K562 (cell line): ENCODE data around the gene TMEM144. TPM values are rescaled to one million over a fixed set of nuclear protein-coding genes. Genes with fewer than 3 reads are reported as not detected.
A peak's percentile ranks its signal among the peaks of the same experiment; 100 is the strongest.

Experiments
- ARNT ChIP-seq, 2 experiments: fragments of 450-650 bp; IDR thresholded peaks; 2 replicates each; pipeline ENCODE4 v1.6.1; 2016; ENCODE audit warnings: mild to moderate bottlenecking in 1 of 2
- BCL6 ChIP-seq: fragments of 250-450 bp; sonication (Bioruptor Pico); IDR thresholded peaks from 2 replicates; pipeline ENCODE4 v1.4.0; 2020
- CBX1 ChIP-seq: sonication (generic); IDR thresholded peaks from 2 replicates; pipeline ENCODE4 v1.6.1; 2016; ENCODE audit warnings: antibody characterized with exemption, low read depth, mild to moderate bottlenecking
- ELF1 ChIP-seq: fragments of 200-800 bp; sonication (Bioruptor generic); IDR thresholded peaks from 2 replicates; pipeline ENCODE4 v1.6.1; 2016; ENCODE audit warnings: missing genetic modification characterization, missing compliant biosample characterization
- ETS2 ChIP-seq: IDR thresholded peaks from 2 replicates; pipeline ENCODE4 v1.6.1; 2016; ENCODE audit warnings: borderline replicate concordance, missing genetic modification characterization, mild to moderate bottlenecking, moderate library complexity, missing compliant biosample characterization; ENCODE audit not compliant: poor library complexity, severe bottlenecking
- ILK ChIP-seq: fragments of 450-650 bp; IDR thresholded peaks from 2 replicates; pipeline ENCODE4 v1.6.1; 2016; ENCODE audit warnings: missing genetic modification characterization, low read depth, mild to moderate bottlenecking, missing compliant biosample characterization, moderate library complexity, borderline replicate concordance
- MAZ ChIP-seq, 2 experiments: fragments of 450-650 bp in 1 of 2; sonication (generic) in 1 of 2; formaldehyde crosslinking; IDR thresholded peaks in 1 of 2; conservative IDR thresholded peaks in 1 of 2; 2 replicates each; pipeline versions ENCODE4 v1.4.0 to v1.5.0; 2020; ENCODE audit warnings: mild to moderate bottlenecking in 1 of 2, missing genetic modification reagents in 1 of 2
- MEIS2 ChIP-seq: fragments of 450-650 bp; IDR thresholded peaks from 2 replicates; pipeline ENCODE4 v1.6.1; 2014; ENCODE audit warnings: mild to moderate bottlenecking; ENCODE audit not compliant: partially characterized antibody
- PHTF2 ChIP-seq: fragments of 250-450 bp; sonication (Bioruptor Pico); IDR thresholded peaks from 2 replicates; pipeline ENCODE4 v1.5.0; 2021; ENCODE audit warnings: mild to moderate bottlenecking
- POLR2A ChIP-seq: fragments of 450-650 bp; conservative IDR thresholded peaks from 2 replicates; pipeline ENCODE4 v1.6.1; 2016
- SAP30 ChIP-seq: fragments of 200-600 bp; sonication (generic); IDR thresholded peaks from 2 replicates; pipeline ENCODE4 v1.6.1; 2012; ENCODE audit warnings: borderline replicate concordance, low read depth, mild to moderate bottlenecking, moderate library complexity, low read length, control low read depth, inconsistent platforms; ENCODE audit not compliant: insufficient read depth, poor library complexity, severe bottlenecking
- YBX1 ChIP-seq: fragments of 450-650 bp; IDR thresholded peaks from 2 replicates; pipeline ENCODE4 v1.7.1; 2016; ENCODE audit warnings: mild to moderate bottlenecking
- ZNF146 ChIP-seq: IDR thresholded peaks from one replicate; pipeline ENCODE4 v1.6.1; 2018; ENCODE audit warnings: missing compliant biosample characterization; ENCODE audit not compliant: unreplicated experiment
- ZNF282 ChIP-seq: sonication (generic); formaldehyde crosslinking; IDR thresholded peaks from 2 replicates; pipeline ENCODE4 v1.8.1; 2023; ENCODE audit warnings: missing genetic modification reagents
- polyA plus RNA-seq, 8 experiments: library from polyadenylated mRNA; depleted of rRNA in 4 of 8; stranded (reverse) in 5 of 8; unstranded in 3 of 8; fragments of >200 nt; fragmentation: Nextera tagmentation in 2 of 8; fragmentation: Illumina TruSeq in 1 of 8; extraction: Ambion mirVana in 2 of 8; extraction: Trizol in 1 of 8; gene quantifications; 2 replicates each; pipeline versions ENCODE4 v1.2.1 to v1.2.3, GENCODE V29; 2011 to 2014; ENCODE audit warnings: inconsistent platforms in 1 of 8, missing spikeins in 1 of 8
- total RNA-seq, 7 experiments: library from RNA; depleted of rRNA in 6 of 7; stranded (reverse); fragments of >200 nt in 6 of 7; fragmentation: Illumina TruSeq in 2 of 7; extraction: Trizol in 2 of 7; gene quantifications; 2 replicates each; pipeline versions ENCODE4 v1.2.1 to v1.2.3, GENCODE V29; 2011 to 2021; ENCODE audit warnings: low replicate concordance in 1 of 7
- TF ChIP-seq, protein P1 (sequence below): fragments of 250-450 bp; sonication (Bioruptor Pico); IDR thresholded peaks from 2 replicates; pipeline ENCODE4 v1.8.0; 2022; ENCODE audit warnings: inconsistent platforms
- TF ChIP-seq, protein P2 (sequence below), 3 experiments: fragments of 200-800 bp in 1 of 3; fragments of 250-450 bp in 1 of 3; fragments of 450-650 bp in 1 of 3; sonication (Bioruptor Pico) in 1 of 3; sonication (Bioruptor generic) in 1 of 3; formaldehyde crosslinking in 1 of 3; IDR thresholded peaks; 2 replicates each; pipeline versions ENCODE4 v1.6.1 to v1.8.0; 2016 to 2022; ENCODE audit warnings: mild to moderate bottlenecking in 2 of 3, missing genetic modification characterization in 2 of 3, missing compliant biosample characterization in 1 of 3, moderate library complexity in 1 of 3
- TF ChIP-seq, protein P3 (sequence below): fragments of 250-450 bp; sonication (Bioruptor Pico); IDR thresholded peaks from 2 replicates; pipeline ENCODE4 v1.5.0; 2021; ENCODE audit warnings: mild to moderate bottlenecking, moderate library complexity
- TF ChIP-seq, protein P4 (sequence below): fragments of 250-450 bp; sonication (Bioruptor Pico); IDR thresholded peaks from 2 replicates; pipeline ENCODE4 v1.4.0; 2020

Gene TMEM144
- total and polyA plus RNA-seq, 9 of the 15 experiments (the other 6 are each of a cell fraction or from before 2014, with no cell fraction given) = 4.0 to 12.0 (median 6.1) TPM

DNA sequence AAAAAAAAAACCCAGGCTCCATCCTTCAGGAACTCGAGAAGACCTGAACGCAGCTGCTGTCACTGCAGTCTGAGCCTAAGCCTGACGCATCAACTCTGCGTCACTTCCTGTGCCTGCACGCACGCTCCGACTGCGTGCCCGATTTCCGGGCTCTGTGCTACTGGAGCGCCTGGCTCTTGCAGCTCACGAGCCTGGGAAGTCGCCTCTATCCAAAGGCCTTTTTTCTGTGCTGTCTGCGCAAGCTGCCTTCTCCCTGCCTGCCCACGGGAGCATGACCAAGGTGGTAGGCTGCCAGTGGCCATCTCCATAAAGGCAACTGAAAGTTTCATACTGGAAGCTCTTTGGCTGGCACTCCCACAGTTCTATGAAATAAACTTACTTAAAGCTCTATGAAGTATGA, 27.6 kb upstream of the TMEM144 start (continued):
- TF ChIP-seq, protein P1, sequence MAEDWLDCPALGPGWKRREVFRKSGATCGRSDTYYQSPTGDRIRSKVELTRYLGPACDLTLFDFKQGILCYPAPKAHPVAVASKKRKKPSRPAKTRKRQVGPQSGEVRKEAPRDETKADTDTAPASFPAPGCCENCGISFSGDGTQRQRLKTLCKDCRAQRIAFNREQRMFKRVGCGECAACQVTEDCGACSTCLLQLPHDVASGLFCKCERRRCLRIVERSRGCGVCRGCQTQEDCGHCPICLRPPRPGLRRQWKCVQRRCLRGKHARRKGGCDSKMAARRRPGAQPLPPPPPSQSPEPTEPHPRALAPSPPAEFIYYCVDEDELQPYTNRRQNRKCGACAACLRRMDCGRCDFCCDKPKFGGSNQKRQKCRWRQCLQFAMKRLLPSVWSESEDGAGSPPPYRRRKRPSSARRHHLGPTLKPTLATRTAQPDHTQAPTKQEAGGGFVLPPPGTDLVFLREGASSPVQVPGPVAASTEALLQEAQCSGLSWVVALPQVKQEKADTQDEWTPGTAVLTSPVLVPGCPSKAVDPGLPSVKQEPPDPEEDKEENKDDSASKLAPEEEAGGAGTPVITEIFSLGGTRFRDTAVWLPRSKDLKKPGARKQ (CRISPR knock-in tag) = no peak
- no peak for TF ChIP-seq ZNF146 (CRISPR knock-in tag)
- TF ChIP-seq SAP30 = no peak
- TF ChIP-seq MAZ (CRISPR knock-in tag; conservative IDR thresholded peaks at IDR 0.05 in 1 of 2, IDR thresholded peaks at IDR 0.05 in 1 of 2) = no peak
- TF ChIP-seq, protein P2, sequence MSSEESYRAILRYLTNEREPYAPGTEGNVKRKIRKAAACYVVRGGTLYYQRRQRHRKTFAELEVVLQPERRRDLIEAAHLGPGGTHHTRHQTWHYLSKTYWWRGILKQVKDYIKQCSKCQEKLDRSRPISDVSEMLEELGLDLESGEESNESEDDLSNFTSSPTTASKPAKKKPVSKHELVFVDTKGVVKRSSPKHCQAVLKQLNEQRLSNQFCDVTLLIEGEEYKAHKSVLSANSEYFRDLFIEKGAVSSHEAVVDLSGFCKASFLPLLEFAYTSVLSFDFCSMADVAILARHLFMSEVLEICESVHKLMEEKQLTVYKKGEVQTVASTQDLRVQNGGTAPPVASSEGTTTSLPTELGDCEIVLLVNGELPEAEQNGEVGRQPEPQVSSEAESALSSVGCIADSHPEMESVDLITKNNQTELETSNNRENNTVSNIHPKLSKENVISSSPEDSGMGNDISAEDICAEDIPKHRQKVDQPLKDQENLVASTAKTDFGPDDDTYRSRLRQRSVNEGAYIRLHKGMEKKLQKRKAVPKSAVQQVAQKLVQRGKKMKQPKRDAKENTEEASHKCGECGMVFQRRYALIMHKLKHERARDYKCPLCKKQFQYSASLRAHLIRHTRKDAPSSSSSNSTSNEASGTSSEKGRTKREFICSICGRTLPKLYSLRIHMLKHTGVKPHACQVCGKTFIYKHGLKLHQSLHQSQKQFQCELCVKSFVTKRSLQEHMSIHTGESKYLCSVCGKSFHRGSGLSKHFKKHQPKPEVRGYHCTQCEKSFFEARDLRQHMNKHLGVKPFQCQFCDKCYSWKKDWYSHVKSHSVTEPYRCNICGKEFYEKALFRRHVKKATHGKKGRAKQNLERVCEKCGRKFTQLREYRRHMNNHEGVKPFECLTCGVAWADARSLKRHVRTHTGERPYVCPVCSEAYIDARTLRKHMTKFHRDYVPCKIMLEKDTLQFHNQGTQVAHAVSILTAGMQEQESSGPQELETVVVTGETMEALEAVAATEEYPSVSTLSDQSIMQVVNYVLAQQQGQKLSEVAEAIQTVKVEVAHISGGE (CRISPR knock-in tag; IDR thresholded peaks at IDR 0.05) = peak in 2 of 3 experiments; percentile 58 to 92; a peak in 3 of 6 replicates
- TF ChIP-seq, protein P3, sequence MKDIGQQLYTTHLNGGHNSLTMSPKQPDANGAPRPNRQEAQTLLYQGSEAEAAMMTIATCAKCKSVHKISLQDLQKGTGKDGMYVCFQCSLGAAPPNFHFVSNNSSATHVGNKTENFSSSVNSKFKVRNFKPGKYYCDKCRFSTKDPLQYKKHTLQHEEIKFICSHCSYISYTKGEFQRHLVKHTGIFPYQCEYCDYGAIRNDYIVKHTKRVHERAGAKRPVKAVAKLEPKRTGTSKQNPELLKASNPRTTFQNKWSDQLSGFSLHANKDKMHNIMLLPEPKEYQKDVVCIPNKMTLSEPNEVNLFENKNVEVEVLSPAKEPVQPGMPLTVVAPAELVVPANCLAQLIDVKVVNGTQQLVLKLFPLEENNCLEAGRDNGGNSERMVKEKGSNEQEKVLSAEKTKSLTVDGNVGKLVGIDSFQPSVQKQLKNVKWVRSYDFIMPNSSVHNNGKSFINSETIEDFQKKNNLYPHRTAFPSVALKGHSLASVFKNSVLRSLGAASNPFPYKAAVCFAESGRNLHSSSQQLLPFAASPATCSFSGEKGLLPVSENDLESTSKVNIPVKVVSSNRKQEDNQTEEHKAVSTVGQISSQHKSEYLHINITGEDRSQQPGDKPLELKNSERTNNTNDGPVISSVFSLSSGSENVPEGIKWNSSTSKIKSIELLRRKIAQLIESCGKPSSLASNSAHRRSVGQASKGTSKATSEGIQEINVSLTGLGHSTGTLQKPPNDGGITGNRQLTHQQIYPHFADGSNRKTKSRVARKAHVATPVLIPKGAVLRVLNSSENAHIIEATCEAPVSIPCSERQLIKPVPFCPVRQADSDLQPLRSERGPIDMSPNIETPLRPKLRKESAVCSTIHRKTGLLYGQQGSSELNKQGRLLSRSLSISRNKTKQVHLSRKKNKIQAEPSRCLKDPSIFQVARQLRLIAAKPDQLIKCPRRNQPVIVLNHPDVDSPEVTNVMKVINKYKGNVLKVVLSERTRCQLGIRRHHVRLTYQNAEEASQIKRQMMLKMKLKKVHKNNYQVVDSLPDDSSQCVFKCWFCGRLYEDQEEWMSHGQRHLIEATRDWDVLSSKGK (CRISPR knock-in tag) = no peak
- TF ChIP-seq ARNT (IDR thresholded peaks at IDR 0.05) = no peak
- TF ChIP-seq CBX1 = peak; percentile 92; the same call in 1 of the 2 replicates
- TF ChIP-seq, protein P4, sequence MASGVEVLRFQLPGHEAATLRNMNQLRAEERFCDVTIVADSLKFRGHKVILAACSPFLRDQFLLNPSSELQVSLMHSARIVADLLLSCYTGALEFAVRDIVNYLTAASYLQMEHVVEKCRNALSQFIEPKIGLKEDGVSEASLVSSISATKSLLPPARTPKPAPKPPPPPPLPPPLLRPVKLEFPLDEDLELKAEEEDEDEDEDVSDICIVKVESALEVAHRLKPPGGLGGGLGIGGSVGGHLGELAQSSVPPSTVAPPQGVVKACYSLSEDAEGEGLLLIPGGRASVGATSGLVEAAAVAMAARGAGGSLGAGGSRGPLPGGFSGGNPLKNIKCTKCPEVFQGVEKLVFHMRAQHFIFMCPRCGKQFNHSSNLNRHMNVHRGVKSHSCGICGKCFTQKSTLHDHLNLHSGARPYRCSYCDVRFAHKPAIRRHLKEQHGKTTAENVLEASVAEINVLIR (CRISPR knock-in tag) = peak; percentile 72
- TF ChIP-seq MEIS2 = peak; percentile 6
- no peak for TF ChIP-seq BCL6
- peak; percentile 68 for TF ChIP-seq ELF1 (tag)
- no peak for TF ChIP-seq ETS2 (tag)
- peak; percentile 56 for TF ChIP-seq POLR2A
- no peak for TF ChIP-seq PHTF2 (CRISPR knock-in tag)
- no peak for TF ChIP-seq ILK (tag)
- TF ChIP-seq ZNF282 (CRISPR knock-in tag) = no peak
- no peak for TF ChIP-seq YBX1
